ENCODE results near the gene AK9.

The AK9 gene

DNA sequence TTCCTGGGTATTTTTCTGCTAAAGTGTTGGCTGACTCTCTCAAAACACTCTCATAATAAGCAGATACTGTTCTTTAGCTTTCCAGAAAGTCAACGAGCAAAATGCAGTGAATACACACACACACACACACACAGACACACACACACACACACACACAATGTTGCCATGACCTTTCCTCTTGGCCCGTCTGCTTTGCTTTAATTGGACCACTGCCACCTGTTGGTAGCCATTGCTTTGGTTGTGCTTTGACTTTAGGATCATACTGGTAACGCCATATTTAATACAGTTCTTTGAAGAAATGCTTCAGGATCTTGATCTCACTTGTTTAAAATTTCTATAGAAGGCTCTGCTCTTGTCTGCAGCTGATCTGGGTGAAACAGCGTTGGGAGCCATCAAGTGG, 4.5 kb upstream of the AK9 start:
- peak; percentile 24 for DNase-seq

- DNase-seq, result no peak
Measured at GRCh38 chr6:109693111-109693510, 2.1 kb upstream of the AK9 start.

GRCh38 chr6:109690373-109690736, 647 bp downstream of the AK9 start:
- peak; percentile 81 for DNase-seq

GRCh38 chr6:109687271-109687761, 3.7 kb downstream of the AK9 start:
- DNase-seq, result peak; percentile 7

DNA sequence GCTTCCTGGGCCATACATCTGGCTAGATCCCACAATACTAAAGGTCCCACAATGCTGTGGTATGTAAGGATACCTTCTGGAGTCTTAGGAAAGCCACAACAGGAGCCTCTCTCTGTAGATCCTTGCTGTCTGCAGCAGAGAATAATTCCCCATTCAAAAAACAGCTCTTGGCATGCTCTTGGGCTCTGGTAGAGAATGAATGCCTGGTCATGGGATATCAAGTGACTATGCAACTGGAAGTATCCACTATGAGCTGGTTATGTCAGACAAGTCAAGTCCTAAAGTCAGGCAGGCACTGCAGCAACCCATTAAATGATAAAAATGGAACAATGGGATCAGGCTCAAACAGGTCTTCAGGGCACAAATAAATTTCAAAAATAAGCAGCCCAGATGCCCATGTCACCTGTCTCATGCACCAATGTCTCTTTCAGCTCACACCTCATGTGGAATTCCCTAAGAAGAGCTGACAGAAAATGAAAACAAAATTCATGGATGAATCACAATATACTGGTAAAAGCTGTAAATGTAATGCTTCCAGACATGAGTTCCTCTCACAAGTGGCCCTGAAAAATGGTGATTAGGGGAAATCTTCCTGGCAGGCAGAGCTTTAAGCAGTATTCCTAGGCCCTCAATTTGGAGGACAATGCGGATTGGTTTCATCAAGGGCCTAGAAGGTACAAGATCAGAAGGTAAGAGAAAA, 4.3 kb downstream of the AK9 start:
- DNase-seq, result no peak

GRCh38 chr6:109678661-109679505, 12.1 kb downstream of the AK9 start:
- peak; percentile 25 for DNase-seq

GRCh38 chr6:109678240-109678639, 12.8 kb downstream of the AK9 start:
- DNase-seq, result no peak

- DNase-seq, result no peak
Measured at GRCh38 chr6:109676724-109677123, 14.3 kb downstream of the AK9 start.

- no peak for DNase-seq
Measured at GRCh38 chr6:109672839-109673238, 18.2 kb downstream of the AK9 start.

- no peak for DNase-seq
Measured at GRCh38 chr6:109672175-109672574, 18.8 kb downstream of the AK9 start.

DNA sequence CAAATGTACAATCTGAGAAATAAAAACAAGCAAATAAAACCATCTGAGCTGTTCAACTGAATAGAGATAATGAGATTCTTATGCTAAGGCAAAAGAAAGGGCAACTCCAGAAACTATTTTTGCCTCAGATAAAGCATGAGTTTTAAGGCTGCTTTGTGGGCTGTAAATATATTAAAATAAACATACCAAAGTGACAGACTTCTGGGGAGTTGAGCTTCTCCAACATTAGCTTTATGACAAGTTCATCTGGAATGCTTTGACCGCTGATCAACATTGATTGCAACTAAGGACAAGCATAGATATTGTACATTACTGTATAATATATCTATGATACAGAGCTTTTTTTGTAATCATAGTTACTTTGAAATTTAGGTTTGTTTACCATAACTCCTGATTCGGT, 19.3 kb downstream of the AK9 start:
- no peak for DNase-seq

DNA sequence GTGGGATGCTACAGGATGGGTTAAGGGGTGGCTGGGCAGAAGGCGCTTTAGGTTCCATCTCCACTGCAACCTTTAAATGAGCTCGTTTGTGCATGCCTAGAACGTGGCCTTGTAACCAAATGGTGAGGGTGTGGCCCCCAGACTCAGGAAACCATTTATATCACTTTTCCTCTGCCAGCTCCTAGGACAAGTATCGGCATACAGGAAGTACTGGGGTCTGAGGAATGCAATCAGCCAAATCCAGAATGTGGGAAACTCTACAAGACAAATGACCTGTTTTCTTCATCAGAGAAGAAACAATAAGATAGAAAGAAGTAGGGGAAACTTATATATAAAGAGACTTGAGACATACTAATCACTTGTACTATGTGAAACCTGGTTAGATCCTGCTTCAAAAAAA, 21.2 kb downstream of the AK9 start:
- DNase-seq, result no peak

- DNase-seq, result no peak
Measured at GRCh38 chr6:109662192-109662591, 28.8 kb downstream of the AK9 start.

- DNase-seq, result peak; percentile 5
Measured at GRCh38 chr6:109660526-109661320, 30.3 kb downstream of the AK9 start.

DNA sequence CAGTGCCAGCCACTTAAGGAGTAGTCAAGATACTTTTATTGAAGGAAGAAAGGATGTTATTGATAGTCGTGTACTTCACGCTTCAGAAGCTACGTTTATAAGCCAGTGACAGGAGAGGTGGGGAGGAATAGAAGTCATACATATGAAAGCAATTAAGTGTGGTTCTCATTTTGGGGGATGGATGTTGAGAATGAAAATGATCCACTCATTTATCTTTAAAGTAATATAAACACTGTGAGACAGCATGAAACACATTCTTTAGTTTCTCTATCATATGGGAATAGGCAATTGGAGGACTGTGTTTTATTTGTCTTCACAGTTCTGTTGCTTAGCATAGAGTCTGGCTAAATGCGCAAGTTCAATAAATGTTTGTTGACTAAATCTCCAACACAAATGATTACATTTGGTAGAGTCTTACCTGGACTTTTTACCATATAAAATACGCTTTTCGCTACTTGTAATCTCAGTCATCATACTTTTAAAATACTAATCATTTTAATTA, 35.2 kb downstream of the AK9 start:
- DNase-seq, result no peak

DNA sequence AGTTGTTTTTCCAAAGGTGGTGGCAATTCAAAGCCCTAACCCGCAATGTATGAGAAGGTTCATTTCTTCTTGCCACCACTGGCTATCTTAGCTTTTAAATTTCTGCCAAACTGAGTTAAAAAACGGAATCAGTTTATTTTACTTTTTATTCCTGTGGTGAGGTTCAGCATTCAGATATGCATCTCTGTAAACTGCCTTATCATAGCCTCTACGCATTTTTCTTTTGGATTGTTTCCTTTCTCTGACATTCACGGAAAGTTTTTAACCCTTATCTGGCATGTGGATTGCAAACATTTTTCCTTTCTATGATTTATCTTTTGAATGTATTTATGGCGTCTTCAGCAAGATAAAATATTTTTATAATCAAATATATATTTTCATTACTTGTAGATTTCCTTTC, 37.7 kb downstream of the AK9 start:
- no peak for DNase-seq

DNA sequence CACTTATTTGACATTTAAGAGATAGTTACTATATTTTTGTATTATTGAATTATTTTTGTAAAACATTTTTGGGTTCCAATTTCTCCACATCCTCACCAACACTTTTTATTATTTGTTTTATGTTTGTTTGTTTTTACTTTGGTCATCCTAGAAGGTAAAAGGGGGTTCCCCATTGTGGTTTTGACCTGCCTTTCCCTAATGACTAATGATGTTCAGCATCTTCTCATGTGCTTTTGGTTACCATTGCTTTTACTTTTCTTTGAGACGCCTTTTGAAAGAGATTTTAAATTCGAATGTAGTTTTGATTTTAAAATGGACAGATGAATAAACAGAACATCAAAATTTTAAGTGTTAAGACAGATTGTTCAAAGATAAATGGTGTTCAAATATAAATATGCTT, 46.9 kb downstream of the AK9 start:
- DNase-seq, result no peak

DNA sequence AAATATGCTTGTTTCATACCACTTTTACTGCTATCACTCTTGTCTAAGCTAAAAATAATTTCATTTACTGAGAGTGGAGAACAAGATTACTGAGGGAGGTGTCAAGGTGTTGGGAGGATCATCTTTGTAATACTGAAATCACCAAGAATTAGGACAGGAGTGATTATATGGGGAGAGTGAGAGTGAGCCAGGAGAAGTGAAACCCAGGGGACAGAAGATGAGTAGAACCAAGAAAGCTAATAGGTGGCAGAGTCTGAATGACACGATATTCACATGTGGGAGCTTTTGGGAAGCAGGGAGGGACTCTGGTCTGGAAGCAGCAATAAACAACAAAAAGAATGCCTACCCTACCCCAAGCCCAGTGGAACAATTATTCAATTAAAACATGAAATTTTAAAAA, 58.6 kb downstream of the AK9 start:
- DNase-seq, result no peak

GRCh38 chr6:109631403-109631802, 59.6 kb downstream of the AK9 start:
- DNase-seq, result no peak

- no peak for DNase-seq
Measured at GRCh38 chr6:109628158-109629000, 62.6 kb downstream of the AK9 start.

GRCh38 chr6:109626311-109626710, 64.7 kb downstream of the AK9 start:
- no peak for DNase-seq

DNA sequence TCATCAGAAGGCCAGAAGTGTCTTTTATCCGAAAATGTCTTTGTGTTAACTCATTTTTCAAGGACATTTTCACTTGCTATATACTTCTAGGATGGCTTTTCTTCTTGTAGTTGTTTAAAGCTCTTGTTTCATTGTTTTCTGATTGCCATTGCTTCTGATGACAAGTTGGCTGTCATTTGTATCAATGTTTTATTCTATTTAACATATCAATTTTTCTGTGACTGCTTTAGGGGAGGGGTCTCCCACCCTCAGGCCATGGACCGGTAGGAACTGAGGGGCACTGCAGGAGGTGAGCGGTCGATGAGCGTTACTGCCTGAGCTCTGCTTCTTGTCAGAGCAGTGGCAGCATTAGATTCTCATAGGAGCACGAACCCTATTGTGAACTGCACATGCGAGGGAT, 65.8 kb downstream of the AK9 start:
- DNase-seq, result no peak
